Measurements from ENCODE around the gene OLIG1. TPM values are rescaled to one million over a fixed set of nuclear protein-coding genes. Genes with fewer than 3 reads are reported as not detected.

OLIG1 gene
- total and polyA plus RNA-seq, 2 of the 8 experiments (the other 6 are each of a cell fraction or from before 2014, with no cell fraction given), result 0.65 to 1.2 TPM

- 92% methylated on average over 6 of the region's 6 CpGs; no CpG with 5 or more reads in 1 of the 2 experiments for WGBS, 2 experiments (ENCODE audit: extremely low coverage in 1 of 2, insufficient coverage in 1 of 2, insufficient read length in 1 of 2, insufficient replicate concordance in 2 of 2, low coverage in 1 of 2, low lambda C conversion rate in 2 of 2, missing lambda C conversion rate in 1 of 2)
- Histone ChIP-seq H4K20me1 (replicated peaks in 1 of 2; ENCODE audit: control insufficient read depth in 1 of 2, insufficient read depth in 2 of 2, low read length in 2 of 2) (no peaks in the 10 kb centered on the region), H3K27ac (ENCODE audit: low read depth, low read length) (no peak overlapping the region), H3K4me3 (ENCODE audit: extremely low read depth in 1 of 4, insufficient read depth in 2 of 4, low read depth in 3 of 4, low read length in 4 of 4) (no peak overlapping the region), H3K4me1 (replicated peaks in 1 of 4; ENCODE audit: control insufficient read depth in 3 of 4, insufficient read depth in 4 of 4, low read length in 3 of 4) (peaks cover 4 to 19% (median 13%) of the 10 kb centered on the region in 4 experiments; a peak in 6 of 7 replicates), H3K56ac (replicated peaks; ENCODE audit: insufficient read length, low read depth, low read length) (no peak overlapping the region), H2BK120ac (replicated peaks; ENCODE audit: low read depth, low read length) (no peak overlapping the region), H2AFZ (ENCODE audit: low read length) (no peak overlapping the region), H3K18ac (ENCODE audit: extremely low read depth, low read length) (no peak overlapping the region), H3K36me3 (ENCODE audit: control insufficient read depth in 2 of 4, insufficient read depth in 4 of 4, low read length in 3 of 4) (no peaks in the 10 kb centered on the region), H4K91ac (replicated peaks; ENCODE audit: insufficient read length, low read length) (no peak overlapping the region), H2BK15ac (ENCODE audit: low read length) (no peak overlapping the region), H3K4me2 (ENCODE audit: insufficient read depth in 1 of 2, low read depth in 2 of 2, low read length in 2 of 2) (no peak overlapping the region), H4K5ac (ENCODE audit: insufficient read length, low read depth, low read length) (no peak overlapping the region), H3K4ac (replicated peaks; ENCODE audit: insufficient read length, low read depth, low read length) (no peak overlapping the region), H2BK20ac (ENCODE audit: low read length) (no peak overlapping the region), H3K79me2 (ENCODE audit: control insufficient read depth in 1 of 2, insufficient read depth in 2 of 2, low read length in 2 of 2) (no peaks in the 10 kb centered on the region), H2BK12ac (ENCODE audit: low read depth, low read length) (no peak overlapping the region), H3K27me3 (replicated peaks in 1 of 4; ENCODE audit: control insufficient read depth in 3 of 4, extremely low read depth in 1 of 4, insufficient read depth in 3 of 4, low read length in 3 of 4) (peaks cover 1 to 21% (median 18%) of the 10 kb centered on the region in 4 experiments), H3K23ac (ENCODE audit: insufficient read length) (no peak overlapping the region), H3K14ac (ENCODE audit: insufficient read length) (no peak overlapping the region), H3K9ac (replicated peaks in 1 of 4; ENCODE audit: extremely low read depth in 1 of 4, low read depth in 3 of 4, low read length in 3 of 4) (no peak overlapping the region), H2BK5ac (ENCODE audit: low read depth, low read length) (no peak overlapping the region), H3K79me1 (ENCODE audit: low read depth, low read length) (no peaks in the 10 kb centered on the region), H3K9me3 (ENCODE audit: insufficient read depth in 2 of 2, low read depth in 1 of 2, low read length in 1 of 2) (no peaks in the 10 kb centered on the region), H4K8ac (ENCODE audit: extremely low read depth, insufficient read depth, low read length) (no peak overlapping the region), H3K23me2 (ENCODE audit: low read depth, low read length) (peaks cover 8% of the 10 kb centered on the region; the same call in 1 of the 2 replicates), H2AK5ac (ENCODE audit: low read depth, low read length) (no peak overlapping the region)
- ChIA-PET POLR2A (ENCODE audit: partially characterized antibody) (interaction anchor here (1.3 kb wide), 1 partner anchor 44 kb away, joined by 4 read pairs; no protein-coding TSS in a partner anchor), CTCF (ENCODE audit: partially characterized antibody) (interaction anchor here (1.0 to 1.8 kb wide), 4 partner anchors 16 to 339 kb away, joined by 3 to 7 read pairs (median 4); no protein-coding TSS in a partner anchor)
- TF ChIP-seq POLR2A (IDR thresholded peaks at IDR 0.05; ENCODE audit: control extremely low read depth in 1 of 2, low read depth in 2 of 2, low read length in 2 of 2), result no peak
- DNase-seq (ENCODE audit: low read depth in 1 of 2, low spot score in 2 of 2) (no peak), FAIRE-seq (no peak)
These were observed 41.6 kb downstream of the OLIG1 start for GRCh38 chr21:33111577-33111976.

Measured in H1 (cell line).